HFF-Myc (cell line): ENCODE results near the gene KRTAP5-4.
"Not testable (repeated sequence)": the region's sequence is repeated elsewhere in the genome, so short reads cannot be mapped to it uniquely, and the experiment has no call there.

Experiments
- DNase-seq: peaks from one replicate; pipeline ENCODE4 v3.0.0-alpha.2; 2011; ENCODE audit warnings: low read depth; ENCODE audit errors: extremely low read depth
- H3K4me3 ChIP-seq: replicated peaks from 2 replicates; pipeline ENCODE4 v1.5.1; 2011; ENCODE audit warnings: low read depth, mild to moderate bottlenecking, control low read depth, low read length
- CTCF ChIP-seq: IDR thresholded peaks from 2 replicates; pipeline ENCODE4 v1.5.1; 2012; ENCODE audit warnings: mild to moderate bottlenecking, low read depth, low read length, control low read depth; ENCODE audit errors: missing control alignments

Gene KRTAP5-4

DNA sequence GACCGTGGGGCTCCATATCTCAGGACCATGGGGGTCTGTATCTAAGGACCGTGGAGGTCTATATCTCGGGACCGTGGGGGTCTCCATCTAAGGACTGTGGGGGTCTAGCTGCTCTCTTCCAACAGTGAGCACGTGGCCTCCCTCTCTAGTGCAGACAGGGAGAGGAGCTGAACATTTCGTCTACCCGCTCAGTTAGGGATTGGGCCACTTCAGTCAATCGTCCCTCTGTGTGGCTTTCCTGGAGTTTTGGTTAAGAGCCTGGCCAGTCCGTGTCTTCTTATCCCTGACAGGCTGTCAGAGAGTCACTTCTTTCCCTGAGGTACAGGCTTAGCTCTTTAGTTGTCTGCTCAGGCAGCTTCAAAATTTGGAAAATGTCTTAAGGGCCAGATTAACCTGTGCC is 40.0 kb downstream of the KRTAP5-4 start:
- H3K4me3 ChIP-seq: no peak overlapping the region
- no peak for TF ChIP-seq CTCF
- DNase-seq: no peak

- no peak for TF ChIP-seq CTCF
- no peak overlapping the region for H3K4me3 ChIP-seq
These were observed 45.1 kb downstream of the KRTAP5-4 start for GRCh38 chr11:1576825-1577224.

DNA sequence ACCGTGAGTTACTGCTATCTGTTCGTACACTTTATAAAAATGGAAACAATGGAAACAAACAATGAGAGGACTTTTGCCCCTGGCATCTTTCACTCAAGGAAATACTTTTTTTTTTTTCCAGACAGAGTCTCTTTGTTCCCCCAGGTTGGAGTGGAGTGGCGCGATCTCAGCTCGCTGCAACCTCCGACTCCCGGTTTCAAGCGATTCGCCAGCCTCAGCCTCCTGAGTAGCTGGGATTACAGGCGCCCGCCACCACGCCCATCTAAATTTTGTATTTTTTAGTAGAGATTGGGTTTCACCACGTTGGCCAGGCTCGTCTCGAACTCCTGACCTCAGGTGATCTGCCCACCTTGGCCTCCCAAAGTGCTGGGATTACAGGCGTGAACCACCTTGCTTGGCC is 46.2 kb downstream of the KRTAP5-4 start:
- not testable (repeated sequence) for DNase-seq, H3K4me3 ChIP-seq

More at GRCh38 chr11:1576825-1577224, 45.1 kb downstream of the KRTAP5-4 start:
- no peak for DNase-seq

GRCh38 chr11:1574933-1575242 is 47.0 kb downstream of the KRTAP5-4 start:
- no peak overlapping the region for H3K4me3 ChIP-seq
- no peak for TF ChIP-seq CTCF

DNA sequence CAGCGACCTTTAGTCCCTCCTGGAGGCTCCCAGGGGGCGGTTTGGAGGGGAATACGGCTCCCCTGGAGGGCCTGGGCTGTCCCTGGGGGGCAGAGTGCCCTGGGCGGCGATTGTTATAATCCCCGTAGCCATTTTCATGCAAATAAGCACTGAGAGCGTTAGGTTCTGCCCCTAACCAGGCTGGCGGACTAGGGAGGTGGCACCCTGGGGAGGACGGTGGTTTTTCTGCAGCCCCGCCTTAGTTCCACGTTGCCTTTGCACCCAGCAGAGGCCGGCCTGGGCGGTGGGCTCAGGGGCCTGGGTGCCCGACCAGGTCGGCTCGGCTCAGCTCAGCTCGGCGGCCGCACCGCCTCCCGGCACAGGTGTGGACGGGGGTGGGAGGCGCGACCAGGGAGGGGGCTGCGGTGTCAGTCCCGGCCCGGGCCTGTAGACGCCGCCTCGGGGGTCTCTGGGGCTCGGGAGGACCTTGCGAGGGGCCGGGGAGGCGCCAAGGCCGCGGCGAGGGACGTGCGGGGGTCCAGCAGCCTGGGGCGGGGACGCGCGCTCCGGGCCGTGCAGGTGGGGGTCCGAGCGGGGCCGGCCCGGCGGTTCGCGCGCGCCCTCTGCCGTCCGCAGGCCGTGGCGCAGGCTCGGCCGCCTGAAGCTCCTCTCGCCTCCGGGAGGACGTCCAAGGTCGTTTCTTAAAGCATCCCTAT is 47.6 kb downstream of the KRTAP5-4 start:
- DNase-seq: no peak
- peak; percentile 71 for TF ChIP-seq CTCF
- no peak overlapping the region for H3K4me3 ChIP-seq

More at GRCh38 chr11:1574933-1575242, 47.0 kb downstream of the KRTAP5-4 start:
- DNase-seq: no peak

DNA sequence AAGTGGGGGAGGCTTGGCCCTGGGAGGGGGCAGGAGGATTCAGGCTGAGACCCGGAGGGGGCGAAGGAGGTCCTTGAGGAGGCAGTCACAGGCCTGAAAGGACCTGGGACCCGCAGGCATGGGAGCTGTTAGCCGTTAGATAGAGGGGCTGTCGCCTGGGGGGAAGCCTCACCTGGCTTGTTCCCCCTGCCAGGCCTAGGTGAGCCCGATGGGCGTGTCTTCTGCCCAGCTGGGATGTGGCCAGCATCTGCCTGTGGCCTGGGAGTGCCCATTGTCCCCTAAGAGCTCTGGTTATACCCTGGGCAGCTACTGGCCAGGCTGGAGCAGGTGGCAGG is 48.1 kb downstream of the KRTAP5-4 start:
- no peak for TF ChIP-seq CTCF
- no peak overlapping the region for H3K4me3 ChIP-seq
- no peak for DNase-seq

DNA sequence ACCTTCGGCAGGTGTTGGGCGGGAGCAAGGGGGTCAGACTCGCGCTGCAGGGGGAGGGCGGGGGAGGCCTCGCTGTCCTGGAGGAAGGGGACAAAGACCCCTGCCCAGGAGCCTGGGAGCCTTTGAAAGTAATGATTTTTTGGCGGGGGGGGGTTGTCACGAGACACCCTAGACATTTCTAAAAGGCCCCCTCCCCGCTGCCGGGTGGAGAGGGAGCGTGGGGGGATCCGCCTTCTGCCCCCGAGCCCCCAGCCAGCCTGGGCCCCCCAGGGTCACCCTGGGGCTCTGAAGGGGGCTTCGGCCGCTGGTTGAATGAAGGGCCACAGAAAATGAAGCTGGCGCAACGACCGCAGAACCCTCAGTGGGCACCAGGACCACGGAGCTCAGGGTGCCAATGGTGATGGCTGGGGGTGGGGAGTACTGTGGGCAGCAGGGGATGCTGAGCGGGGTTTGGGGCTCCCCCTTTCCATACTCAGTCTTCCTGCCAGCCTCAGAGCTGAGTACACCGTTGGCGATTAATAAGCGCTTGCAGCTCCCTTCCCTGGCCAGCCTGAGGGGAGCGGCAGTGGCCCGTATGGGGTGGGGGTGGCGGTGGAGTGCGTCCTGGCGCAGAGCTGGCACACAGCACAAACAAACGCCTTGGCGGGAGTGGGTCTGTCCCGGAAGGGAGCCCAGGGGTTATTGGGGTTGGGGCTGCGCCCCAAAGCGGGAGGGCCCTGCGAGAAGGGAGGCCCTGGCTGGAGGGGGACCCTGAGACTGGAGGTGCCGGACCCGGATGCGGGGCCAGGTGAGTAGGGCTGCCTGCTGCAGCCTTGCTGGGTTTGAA is 48.6 kb downstream of the KRTAP5-4 start:
- TF ChIP-seq CTCF: no peak
- no peak overlapping the region for H3K4me3 ChIP-seq
- no peak for DNase-seq
